ENCODE data around the gene ADGRL3.

GRCh38 chr4:61714387-61714911, 514.3 kb downstream of the ADGRL3 start:
- TF ChIP-seq CTCF (IDR thresholded peaks at IDR 0.05): no peak
- no peak for TF ChIP-seq POLR2A (IDR thresholded peaks at IDR 0.05)
